GM21381 (cell line): ENCODE data around the gene ACTA2.

ENCODE experiments used
- ATAC-seq: cut with Tn5 transposase; IDR thresholded peaks from one replicate; pipeline ENCODE4 v1.9.1; 2021; ENCODE audit warnings: mild to moderate bottlenecking, moderate library complexity; ENCODE audit not compliant: unreplicated experiment

The ACTA2 gene

DNA sequence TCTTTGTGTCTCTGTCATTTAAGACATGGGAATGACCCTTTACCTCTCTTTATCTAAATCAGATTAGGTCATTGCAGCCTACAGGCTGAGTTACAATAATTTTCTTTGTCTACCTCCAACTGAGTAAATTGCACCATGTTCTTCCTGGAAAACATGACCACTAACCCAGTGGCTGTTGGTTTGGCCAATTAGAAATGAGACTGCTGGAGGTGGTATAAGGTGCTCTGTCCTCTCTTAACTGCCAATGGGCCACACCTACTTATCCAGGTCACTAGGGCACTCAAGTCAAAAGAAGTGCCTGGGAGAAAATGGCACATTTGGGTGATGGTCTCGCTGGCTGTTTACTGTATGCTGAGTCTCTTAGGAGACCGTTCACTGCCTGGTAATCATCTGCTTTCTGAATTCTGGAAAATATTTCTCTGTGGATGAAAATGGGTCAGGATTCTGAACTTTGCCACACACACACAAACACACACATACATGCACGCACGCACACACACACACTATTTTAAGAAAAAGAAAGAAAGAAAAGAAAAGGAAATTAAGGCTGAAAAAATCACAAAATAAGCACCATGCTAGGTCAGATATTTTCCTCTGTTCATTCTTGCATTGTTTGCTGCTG, 56.1 kb downstream of the ACTA2 start:
- no peak for ATAC-seq

DNA sequence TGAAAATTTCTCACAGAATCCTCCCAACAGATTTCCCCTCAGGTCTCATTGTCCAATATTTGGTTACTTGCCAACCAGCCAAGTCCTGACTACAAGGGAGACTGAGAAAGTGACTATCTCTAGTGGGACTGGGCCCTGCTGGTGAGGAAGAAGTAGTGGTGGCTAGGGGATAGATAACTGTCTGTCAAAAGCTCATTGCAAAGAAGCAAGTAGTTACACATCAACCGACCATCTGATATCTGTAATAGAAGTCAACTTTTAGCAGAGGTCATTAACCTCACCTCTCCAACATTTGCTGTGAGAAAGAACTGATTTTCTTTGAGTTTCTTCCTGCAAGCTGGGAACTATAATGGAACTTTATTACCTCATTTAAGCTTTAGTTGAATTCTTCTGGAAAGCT, 57.3 kb downstream of the ACTA2 start:
- no peak for ATAC-seq

DNA sequence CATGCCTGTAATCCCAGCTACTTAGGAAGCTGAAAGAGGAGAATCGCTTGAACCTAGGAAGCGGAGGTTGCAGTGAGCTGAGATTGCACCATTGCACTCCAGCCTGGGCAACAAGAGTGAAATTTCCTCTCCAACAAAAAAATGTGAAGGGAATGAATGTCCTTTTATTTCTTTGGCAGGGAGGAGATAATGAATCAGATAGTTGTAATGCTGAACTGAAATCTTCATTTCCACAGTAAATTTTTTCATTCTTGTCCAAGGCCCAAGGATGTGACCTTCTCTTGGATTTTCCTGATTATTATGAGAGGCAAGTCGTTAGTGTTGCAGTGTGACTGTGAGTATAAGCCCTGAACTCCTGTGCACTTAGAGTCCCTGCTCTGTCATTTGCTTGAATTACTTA, 59.0 kb downstream of the ACTA2 start:
- no peak for ATAC-seq

DNA sequence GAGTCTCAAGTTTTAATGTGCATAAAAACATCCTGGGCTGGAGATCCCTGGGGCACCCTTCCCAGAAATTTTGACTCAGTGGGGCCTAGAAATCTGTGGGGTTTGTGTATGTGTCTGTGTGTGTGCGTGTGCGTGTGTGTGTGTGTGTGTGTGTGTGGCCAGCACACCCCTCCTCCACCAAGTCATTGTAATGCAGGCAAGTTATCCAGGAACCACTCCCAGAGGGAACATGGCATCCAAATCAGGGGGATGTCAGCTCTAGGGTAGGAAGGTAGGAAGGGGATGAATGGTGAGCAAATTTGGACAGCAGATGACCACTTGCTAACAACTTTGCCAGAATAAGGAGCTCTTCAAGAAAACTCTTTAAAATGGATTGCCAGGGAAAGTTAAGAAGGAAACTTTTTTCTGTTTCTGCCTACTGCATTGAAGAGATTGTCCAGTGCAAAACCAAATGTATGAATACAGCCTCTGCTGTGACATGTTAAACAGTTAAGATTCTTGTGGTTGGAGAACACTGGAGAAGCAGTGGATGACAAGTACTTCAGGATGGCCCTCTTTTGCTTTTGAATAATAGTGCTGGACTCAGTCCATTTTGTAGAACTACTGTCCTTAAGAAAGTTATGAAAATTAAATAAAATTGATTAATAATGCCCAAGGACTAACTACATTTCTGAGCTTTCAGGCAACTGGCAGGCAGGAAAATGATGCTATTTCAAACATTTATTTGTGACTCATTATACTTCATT, 60.2 kb downstream of the ACTA2 start:
- ATAC-seq = no peak

DNA sequence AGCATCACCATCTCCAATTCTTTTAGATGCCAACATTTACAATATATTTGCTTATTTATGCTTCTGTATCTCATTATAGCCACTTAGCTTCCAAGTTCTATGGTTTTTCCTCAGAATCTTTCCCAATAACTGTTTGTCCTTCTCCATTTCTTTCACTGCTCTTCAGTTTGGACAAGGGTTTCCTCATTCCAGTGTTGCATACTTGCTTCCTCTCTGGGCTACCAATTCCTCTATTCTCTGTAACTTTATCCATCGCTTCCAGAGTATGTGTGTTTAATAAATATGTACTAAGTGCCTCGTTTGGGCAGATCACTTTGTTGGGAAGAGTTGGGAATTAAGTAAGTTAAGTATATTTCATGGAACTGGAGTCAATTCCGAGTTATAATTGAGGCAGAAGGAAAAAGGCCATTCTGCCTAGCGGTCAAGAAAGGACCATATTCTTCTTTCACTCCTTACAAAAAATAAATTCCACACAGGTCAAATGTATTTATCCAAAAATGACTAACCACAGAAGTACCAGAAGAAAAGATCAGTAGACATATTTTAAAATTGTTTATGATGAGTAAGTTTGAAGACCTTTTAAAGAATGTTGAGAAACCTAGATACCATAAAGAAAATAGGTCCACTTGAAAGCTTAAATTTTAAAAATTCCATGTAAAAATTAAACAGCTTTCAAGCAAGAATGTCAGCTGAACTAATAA, 61.7 kb downstream of the ACTA2 start:
- ATAC-seq = no peak

DNA sequence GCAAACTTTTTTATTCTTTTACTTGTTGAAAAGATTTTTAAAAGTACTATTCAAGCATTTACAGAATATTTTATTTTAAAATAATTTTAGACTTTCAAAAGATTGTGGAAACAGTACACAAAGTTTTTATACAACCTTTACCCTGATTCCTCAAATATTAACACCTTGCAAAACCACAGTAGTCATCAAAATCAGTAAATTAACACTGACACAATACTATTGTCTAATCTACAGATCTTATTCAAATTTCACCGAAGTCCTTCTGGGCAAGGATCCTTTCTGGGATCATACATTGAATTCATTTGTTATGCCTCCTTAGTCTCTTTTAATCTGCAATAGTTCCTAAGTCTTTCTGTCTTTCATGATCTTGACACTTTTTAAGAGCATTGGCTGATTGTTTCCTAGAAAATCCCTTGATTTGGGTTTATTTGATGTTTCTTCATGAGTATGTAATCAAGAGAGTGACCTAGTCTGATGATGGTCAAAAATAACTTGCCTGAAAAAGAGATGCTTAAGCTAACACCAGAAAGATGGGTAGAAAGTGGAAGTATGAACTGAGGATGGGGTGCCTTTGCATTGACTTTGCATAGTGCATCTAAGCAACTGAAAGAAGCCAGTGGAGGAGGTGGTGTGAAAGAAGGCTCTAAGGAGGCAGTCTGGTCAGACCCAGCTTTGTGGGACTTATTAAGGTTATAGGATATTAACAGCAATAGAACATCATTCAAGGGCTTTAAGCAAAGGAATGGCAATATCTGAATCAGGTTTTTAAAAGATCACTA, 62.8 kb downstream of the ACTA2 start:
- peak; percentile 61 for ATAC-seq

DNA sequence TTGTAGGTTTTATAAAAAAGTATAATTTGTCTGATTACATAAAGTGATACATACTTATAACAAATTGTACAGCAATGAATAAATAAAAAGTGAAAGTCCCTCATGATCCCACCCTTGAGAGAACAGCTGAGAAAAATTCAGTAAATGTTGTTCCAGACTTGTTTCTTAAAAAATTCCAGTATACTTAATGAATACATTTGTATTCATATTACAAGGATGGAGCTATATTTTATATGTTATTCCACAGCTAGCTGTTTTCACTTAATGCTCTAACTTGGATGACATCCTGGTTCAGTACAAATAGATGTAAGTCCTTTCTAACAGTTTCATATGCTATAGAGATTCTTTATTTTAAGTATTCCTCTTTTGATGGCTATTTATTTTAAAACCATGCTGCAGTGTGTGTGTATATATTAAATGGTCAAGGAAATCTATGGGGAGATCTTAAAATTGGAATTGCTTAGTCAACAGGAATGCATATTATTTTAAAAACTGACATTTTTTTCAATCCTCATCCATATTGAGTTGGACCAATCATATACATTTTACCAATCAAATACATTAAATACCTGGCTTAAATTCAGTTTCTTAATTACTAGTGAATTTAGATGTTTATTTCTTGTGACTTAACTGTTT, 63.6 kb downstream of the ACTA2 start:
- ATAC-seq = no peak

DNA sequence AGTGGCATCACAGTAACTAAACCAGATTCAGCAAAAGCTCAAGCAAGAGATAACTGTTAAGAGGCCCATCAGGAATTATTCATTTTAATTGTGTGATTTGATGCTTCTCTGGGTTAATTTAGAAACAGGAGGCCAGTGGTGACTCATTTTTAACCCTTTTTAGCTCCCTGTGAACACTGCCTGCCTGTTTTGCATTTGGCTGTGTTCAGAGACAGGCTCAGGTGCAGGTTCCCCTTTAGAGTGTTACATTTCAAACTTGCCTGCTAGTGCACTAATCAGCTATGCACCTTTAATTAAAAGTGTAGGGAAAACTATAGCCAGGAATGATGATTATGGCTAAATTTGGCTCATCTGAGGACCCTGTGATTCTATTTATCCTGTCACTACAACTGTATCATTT, 66.0 kb downstream of the ACTA2 start:
- ATAC-seq = peak; percentile 51
